Lower leg skin (tissue), 3 donors: Measurements from ENCODE around the gene PNPLA4.

Experiments used
- POLR2A ChIP-seq, 2 donors: fragments of 450-650 bp; IDR thresholded peaks; one replicate each; pipeline ENCODE4 v1.6.1; 2016 to 2017; ENCODE audit warnings: antibody characterized with exemption in 2 of 2, mild to moderate bottlenecking in 1 of 2, moderate library complexity in 1 of 2
- TF ChIP-seq, protein P1 (sequence below), 3 donors: fragments of 450-650 bp; IDR thresholded peaks; one replicate each; pipeline ENCODE4 v1.5.1; 2016; ENCODE audit warnings: antibody characterized with exemption in 3 of 3, mild to moderate bottlenecking in 3 of 3, moderate library complexity in 2 of 3

GRCh38 chrX:7904562-7904961 lies 22.7 kb downstream of the PNPLA4 start:
- TF ChIP-seq POLR2A (IDR thresholded peaks at IDR 0.05): no peak
- TF ChIP-seq, protein P1, sequence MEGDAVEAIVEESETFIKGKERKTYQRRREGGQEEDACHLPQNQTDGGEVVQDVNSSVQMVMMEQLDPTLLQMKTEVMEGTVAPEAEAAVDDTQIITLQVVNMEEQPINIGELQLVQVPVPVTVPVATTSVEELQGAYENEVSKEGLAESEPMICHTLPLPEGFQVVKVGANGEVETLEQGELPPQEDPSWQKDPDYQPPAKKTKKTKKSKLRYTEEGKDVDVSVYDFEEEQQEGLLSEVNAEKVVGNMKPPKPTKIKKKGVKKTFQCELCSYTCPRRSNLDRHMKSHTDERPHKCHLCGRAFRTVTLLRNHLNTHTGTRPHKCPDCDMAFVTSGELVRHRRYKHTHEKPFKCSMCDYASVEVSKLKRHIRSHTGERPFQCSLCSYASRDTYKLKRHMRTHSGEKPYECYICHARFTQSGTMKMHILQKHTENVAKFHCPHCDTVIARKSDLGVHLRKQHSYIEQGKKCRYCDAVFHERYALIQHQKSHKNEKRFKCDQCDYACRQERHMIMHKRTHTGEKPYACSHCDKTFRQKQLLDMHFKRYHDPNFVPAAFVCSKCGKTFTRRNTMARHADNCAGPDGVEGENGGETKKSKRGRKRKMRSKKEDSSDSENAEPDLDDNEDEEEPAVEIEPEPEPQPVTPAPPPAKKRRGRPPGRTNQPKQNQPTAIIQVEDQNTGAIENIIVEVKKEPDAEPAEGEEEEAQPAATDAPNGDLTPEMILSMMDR (IDR thresholded peaks at IDR 0.05): no peak
